Stimulated activated CD4-positive, alpha-beta T cell treated with anti-CD3 and anti-CD28 coated beads, Interleukin-1b, Interleukin-23, amount 100 ng/mL, for 1 hour (primary cell): ENCODE measurements around the gene RCL1.

Experiments used
- DNase-seq, 2 donors: peaks; one replicate each; pipeline ENCODE4 v3.0.0-alpha.2; 2020; ENCODE audit warnings: low read depth in 2 of 2

RCL1 gene

GRCh38 chr9:4842213-4842612 is 49.5 kb downstream of the RCL1 start:
- DNase-seq: no peak

DNA sequence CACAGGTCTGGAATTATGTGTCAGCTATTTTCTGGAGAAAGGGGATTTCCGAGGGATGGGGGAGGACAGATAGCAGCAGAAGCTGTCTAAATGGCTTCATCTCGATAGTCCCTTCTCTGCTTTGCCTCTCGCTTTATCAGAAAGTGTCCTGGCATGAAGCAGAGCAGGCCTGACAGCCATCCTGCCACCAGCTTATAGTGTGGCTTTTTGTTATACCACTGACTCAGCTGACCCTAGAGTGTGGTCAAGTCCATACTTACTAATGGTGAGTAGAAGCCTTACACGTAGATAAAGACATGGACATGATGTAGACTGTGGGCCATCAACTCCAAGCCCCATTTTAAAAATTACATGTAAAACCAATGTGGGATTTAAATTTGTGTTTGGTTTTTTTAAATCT is 50.0 kb downstream of the RCL1 start:
- no peak for DNase-seq

- DNase-seq: no peak
Observed at GRCh38 chr9:4844056-4844838, 51.5 kb downstream of the RCL1 start.

GRCh38 chr9:4849369-4849768 is 56.6 kb downstream of the RCL1 start:
- DNase-seq: no peak

- no peak for DNase-seq
Observed at GRCh38 chr9:4850603-4851310, 58.0 kb downstream of the RCL1 start.

DNA sequence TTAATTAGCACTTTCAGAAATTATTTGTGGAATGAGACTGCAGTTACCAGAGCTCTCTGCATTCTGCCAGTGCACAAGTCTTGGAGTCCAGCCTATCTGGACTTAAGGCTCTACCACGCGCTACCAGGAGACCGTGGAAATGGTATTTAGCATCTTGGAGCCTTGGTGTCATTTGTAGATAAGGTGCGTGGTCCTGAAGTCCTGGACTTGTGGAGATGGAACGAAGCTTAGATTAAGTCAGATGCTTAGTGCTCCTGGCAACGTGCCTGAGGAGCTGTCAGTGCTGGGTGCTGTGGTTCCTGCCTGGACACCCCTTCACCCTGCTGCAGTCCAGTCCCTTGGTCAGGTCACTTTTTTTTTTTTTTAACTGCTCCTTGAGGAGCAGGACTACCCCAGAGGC is 59.7 kb downstream of the RCL1 start:
- no peak for DNase-seq

- no peak for DNase-seq
Observed at GRCh38 chr9:4854265-4854590, 61.5 kb downstream of the RCL1 start.

DNA sequence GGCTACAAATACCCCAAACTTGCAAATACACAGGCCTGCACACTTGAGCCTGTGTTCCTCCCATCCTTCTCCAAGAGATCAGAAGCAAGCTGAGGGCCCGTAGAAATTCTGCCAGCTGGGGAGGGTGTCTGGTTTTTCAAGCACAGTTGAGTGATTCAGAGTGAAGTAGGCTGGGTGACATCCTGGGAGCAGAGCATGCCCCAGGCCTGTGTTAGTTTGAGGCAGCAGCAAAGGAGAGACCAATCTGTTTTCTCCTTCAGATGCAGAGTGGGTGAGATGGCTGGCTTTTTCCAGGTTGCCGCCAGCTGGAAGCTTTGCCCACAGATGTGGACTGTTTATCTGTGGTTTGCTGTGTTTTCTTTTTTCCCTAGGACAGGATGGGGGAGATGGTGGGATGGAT is 63.1 kb downstream of the RCL1 start:
- no peak for DNase-seq

- DNase-seq: no peak
Observed at GRCh38 chr9:4857163-4857810, 64.5 kb downstream of the RCL1 start.

GRCh38 chr9:4859035-4859434 is 66.3 kb downstream of the RCL1 start:
- DNase-seq: no peak

- no peak for DNase-seq
Observed at GRCh38 chr9:4860383-4860782, 67.6 kb downstream of the RCL1 start.

DNA sequence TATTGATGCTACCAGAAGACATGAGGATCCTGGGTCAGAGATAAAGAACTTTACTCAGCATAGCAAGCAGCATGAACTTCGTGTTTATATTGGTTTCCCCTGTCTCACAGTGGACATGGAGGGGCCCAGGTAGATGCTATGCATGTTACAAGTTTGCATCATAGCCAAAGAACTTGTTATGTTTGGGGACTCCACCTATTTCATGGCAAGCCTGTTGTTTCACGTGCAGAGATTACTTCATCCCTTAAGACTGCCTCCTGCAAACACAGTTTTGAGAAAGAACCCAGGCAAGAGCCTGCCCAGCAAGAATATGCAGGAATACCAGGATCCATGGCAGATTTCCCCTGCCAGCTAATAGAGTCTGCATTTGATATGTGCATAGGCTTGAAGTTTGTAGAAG is 68.4 kb downstream of the RCL1 start:
- DNase-seq: no peak

- no peak for DNase-seq
Observed at GRCh38 chr9:4861736-4862451, 69.2 kb downstream of the RCL1 start.

DNA sequence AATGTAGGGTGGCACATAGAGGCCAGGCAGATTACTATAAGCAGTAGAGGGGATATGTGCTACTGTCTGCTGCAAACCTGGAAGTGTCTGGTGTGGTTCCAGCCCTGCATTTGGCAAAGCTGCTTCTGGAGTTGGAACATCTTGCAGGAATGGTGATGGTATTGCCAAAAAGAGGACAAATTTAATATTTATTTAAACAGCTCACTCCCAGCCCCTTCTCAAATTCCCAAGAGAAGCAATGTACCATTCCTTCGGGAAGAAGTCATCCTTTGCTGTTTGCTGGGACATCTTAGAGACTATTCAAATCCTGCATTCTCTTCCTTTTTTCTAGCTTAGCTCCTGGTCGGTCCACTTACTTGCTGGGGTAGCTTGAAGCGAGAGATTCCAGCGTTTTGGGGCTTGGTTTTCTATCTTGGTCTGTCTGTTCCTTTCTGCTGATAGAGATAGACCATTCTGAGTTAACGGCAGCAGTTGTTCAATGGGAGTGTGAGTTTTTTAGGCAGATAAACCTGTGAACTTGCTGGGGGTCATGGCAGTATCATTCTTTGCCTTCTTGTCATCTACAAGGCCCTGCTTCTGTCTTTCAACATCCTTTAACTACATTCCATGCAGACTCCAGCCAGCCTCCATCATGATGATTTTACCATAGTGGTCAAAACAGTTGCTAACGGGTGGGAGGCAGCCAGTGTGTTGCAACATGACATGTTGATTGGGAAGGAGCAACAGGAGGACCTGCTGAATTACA is 69.9 kb downstream of the RCL1 start:
- no peak for DNase-seq

DNA sequence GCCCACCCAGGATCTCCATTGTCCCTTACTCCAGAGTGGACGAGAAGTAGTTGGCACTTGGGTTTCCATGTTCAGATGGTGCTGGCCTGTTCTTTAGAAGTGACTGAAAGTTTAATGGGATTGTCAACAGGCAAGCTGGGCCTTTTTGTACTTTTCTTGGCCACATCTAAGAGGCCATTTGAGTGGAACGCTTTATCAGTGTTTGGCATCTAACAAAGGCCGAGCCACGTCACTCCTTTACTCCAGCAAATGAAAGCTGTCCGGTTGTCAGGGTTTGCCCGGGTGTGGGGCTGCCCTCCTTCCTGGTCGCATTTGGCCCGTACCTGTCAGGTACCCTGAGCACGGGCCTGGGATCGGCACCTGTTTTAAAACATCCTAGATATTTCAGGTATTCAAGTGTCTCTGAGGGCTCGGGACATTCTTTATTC is 71.5 kb downstream of the RCL1 start:
- DNase-seq: no peak

DNA sequence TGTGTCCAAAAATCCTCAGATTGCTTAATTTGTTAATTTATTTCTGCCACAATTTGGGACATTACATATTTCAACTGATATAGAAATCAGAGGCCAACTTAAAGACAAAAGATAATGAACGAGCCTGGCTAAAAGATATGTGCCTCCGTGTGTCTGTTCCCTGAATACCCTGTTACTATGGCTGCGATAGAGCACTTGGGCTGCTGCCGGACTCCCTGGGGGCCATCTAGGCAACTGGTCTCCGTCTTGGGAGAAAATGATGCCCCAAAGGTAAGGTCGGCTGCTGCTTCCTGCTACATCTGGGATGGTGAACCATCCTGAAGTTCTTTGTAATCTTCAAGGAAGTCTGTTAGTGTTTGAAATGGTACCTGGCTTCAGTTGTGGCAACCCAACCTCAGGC is 72.0 kb downstream of the RCL1 start:
- DNase-seq: no peak

- no peak for DNase-seq
Observed at GRCh38 chr9:4865681-4866080, 72.9 kb downstream of the RCL1 start.

DNA sequence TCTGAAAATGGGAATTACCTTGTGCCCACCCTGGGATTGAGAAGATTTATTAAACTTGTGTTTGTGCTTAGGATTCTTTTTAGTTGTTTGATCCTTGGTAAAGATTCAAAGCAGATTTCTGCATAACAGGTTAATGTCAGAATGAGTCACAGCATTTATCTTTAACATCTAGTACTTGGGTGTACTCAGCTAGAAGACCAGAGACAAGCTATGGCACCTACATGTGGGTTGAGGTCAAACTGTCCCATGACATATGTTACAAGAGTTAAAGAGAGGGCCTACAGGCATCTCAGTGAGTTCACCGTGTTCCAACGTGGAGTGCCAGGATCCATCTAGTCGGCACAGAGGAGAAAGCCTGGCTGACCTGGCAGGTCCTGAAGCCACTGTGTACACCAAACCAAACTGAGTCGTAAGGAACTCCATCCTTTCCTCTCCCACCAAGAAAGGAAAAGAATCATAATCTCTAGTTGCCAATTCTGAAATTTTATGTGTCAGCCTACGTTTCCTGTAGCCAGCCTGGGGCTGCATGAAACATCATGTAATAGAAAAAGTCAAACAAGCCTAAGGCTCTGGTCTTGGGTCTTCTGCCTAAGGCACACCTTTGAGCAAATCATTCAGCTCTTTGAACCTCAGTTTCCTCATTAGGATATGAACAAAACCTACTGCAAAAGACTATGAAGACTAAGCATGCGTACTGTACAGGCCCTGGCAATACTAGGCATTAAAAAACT is 73.7 kb downstream of the RCL1 start:
- no peak for DNase-seq

GRCh38 chr9:4873066-4873465 is 80.3 kb downstream of the RCL1 start:
- no peak for DNase-seq

DNA sequence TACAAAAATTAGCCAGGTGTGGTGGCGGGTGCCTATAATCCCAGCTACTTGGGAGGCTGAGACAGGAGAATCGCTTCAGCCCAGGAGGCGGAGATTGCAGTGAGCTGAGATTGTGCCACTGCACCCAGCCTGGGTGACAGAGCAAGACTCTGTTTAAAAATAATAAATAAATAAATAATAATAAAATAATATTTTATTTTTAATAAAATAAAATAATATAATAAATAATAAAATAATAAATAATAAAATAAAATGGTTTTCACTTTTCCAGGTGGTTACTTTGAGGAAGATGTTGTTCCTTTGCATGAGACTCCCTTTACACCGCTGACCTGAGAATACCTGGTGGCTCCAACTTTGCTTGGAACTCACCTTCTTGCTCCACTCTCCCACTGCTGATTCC is 82.8 kb downstream of the RCL1 start:
- no peak for DNase-seq

GRCh38 chr9:4879115-4879558 is 86.4 kb downstream of the RCL1 start:
- DNase-seq: no peak
